H9 (cell line): ENCODE data around the gene FOXQ1. TPM values are rescaled to one million over a fixed set of nuclear protein-coding genes. Genes with fewer than 3 reads are reported as not detected.

Experiments used
- DNase-seq: peaks from one replicate; pipeline ENCODE4 v3.0.0-alpha.2; 2017
- H2AFZ ChIP-seq: one replicate; pipeline ENCODE4 v1.6.1; 2013; ENCODE audit warnings: mild to moderate bottlenecking, low read length, control low read depth, moderate library complexity
- H2AK5ac ChIP-seq: 2 replicates; pipeline ENCODE4 v1.6.1; 2013; ENCODE audit warnings: low read length, control low read depth, mixed read lengths; ENCODE audit not compliant: insufficient read length
- H2BK120ac ChIP-seq: one replicate; pipeline ENCODE4 v1.6.1; 2013; ENCODE audit warnings: low read depth, mild to moderate bottlenecking, low read length, control low read depth, inconsistent platforms; ENCODE audit not compliant: poor library complexity, severe bottlenecking
- H2BK12ac ChIP-seq: 2 replicates; pipeline ENCODE4 v1.6.1; 2013; ENCODE audit warnings: low read length, control low read depth, mixed read lengths, low read depth; ENCODE audit not compliant: insufficient read length
- H2BK15ac ChIP-seq: 2 replicates; pipeline ENCODE4 v1.6.1; 2013; ENCODE audit warnings: low read depth, low read length, control low read depth
- H2BK20ac ChIP-seq: one replicate; pipeline ENCODE4 v1.6.1; 2013; ENCODE audit warnings: low read depth, mild to moderate bottlenecking, low read length, control low read depth, inconsistent platforms; ENCODE audit not compliant: poor library complexity, severe bottlenecking
- H2BK5ac ChIP-seq: 2 replicates; pipeline ENCODE4 v1.6.1; 2013; ENCODE audit warnings: low read length, control low read depth, mixed read lengths; ENCODE audit not compliant: insufficient read length
- H3K14ac ChIP-seq: 2 replicates; pipeline ENCODE4 v1.6.1; 2013; ENCODE audit warnings: low read length, control low read depth; ENCODE audit not compliant: insufficient read depth
- H3K18ac ChIP-seq: 2 replicates; pipeline ENCODE4 v1.6.1; 2013; ENCODE audit warnings: low read depth, mild to moderate bottlenecking, mixed read lengths, low read length, control low read depth; ENCODE audit not compliant: insufficient read length
- H3K23ac ChIP-seq: 2 replicates; pipeline ENCODE4 v1.6.1; 2013; ENCODE audit warnings: low read length, control low read depth, mixed read lengths, low read depth; ENCODE audit not compliant: insufficient read length
- H3K23me2 ChIP-seq: 2 replicates; pipeline ENCODE4 v1.6.1; 2013; ENCODE audit warnings: low read depth, mild to moderate bottlenecking, mixed read lengths, low read length, control low read depth; ENCODE audit not compliant: insufficient read length, poor library complexity, severe bottlenecking
- H3K27ac ChIP-seq: 2 replicates; pipeline ENCODE4 v1.5.1; 2013; ENCODE audit warnings: low read length, control low read depth, mixed read lengths, low read depth; ENCODE audit not compliant: insufficient read length
- H3K27me3 ChIP-seq: 2 replicates; pipeline ENCODE4 v1.6.1; 2013; ENCODE audit warnings: low read length, control low read depth, inconsistent platforms; ENCODE audit not compliant: insufficient read depth
- H3K4ac ChIP-seq: 2 replicates; pipeline ENCODE4 v1.6.1; 2013; ENCODE audit warnings: low read depth, mild to moderate bottlenecking, control low read depth, inconsistent platforms, low read length, moderate library complexity
- H3K4me1 ChIP-seq: 2 replicates; pipeline ENCODE4 v1.6.1; 2013; ENCODE audit warnings: low read length, control low read depth, inconsistent platforms; ENCODE audit not compliant: insufficient read depth
- H3K4me2 ChIP-seq: 2 replicates; pipeline ENCODE4 v1.6.1; 2013; ENCODE audit warnings: low read length, control low read depth, mixed read lengths; ENCODE audit not compliant: insufficient read length, insufficient read depth
- H3K56ac ChIP-seq: 2 replicates; pipeline ENCODE4 v1.6.1; 2013; ENCODE audit warnings: low read depth, mild to moderate bottlenecking, mixed read lengths, low read length, control low read depth; ENCODE audit not compliant: insufficient read length
- H3K79me1 ChIP-seq: 2 replicates; pipeline ENCODE4 v1.6.1; 2013; ENCODE audit warnings: low read depth, mild to moderate bottlenecking, moderate library complexity, low read length, control low read depth, inconsistent platforms; ENCODE audit not compliant: insufficient read depth, poor library complexity, severe bottlenecking
- H3K79me2 ChIP-seq: 2 replicates; pipeline ENCODE4 v1.6.1; 2013; ENCODE audit warnings: low read length, control low read depth, inconsistent platforms; ENCODE audit not compliant: insufficient read depth
- H3K9ac ChIP-seq: 2 replicates; pipeline ENCODE4 v1.6.1; 2013; ENCODE audit warnings: low read length, control low read depth, mixed read lengths; ENCODE audit not compliant: insufficient read length; ENCODE audit errors: extremely low read depth
- H3K9me3 ChIP-seq: one replicate; pipeline ENCODE4 v1.6.1; 2013; ENCODE audit warnings: low read depth, low read length, inconsistent platforms; ENCODE audit not compliant: control insufficient read depth
- H3T11ph ChIP-seq: one replicate; pipeline ENCODE4 v1.6.1; 2013; ENCODE audit warnings: mild to moderate bottlenecking, low read length, control low read depth, inconsistent platforms
- H4K20me1 ChIP-seq: one replicate; pipeline ENCODE4 v1.6.1; 2013; ENCODE audit not compliant: control insufficient read depth, insufficient read length, insufficient read depth
- H4K5ac ChIP-seq: 2 replicates; pipeline ENCODE4 v1.6.1; 2013; ENCODE audit warnings: low read depth, mild to moderate bottlenecking, mixed read lengths, low read length, control low read depth; ENCODE audit not compliant: insufficient read length
- H4K8ac ChIP-seq: replicated peaks from 2 replicates; pipeline ENCODE4 v1.6.1; 2013; ENCODE audit warnings: low read length, control low read depth, mixed read lengths, low read depth; ENCODE audit not compliant: insufficient read length
- H4K91ac ChIP-seq: 2 replicates; pipeline ENCODE4 v1.6.1; 2013; ENCODE audit warnings: low read depth, mild to moderate bottlenecking, moderate library complexity, mixed read lengths, low read length, control low read depth; ENCODE audit not compliant: insufficient read length
- H3K27ac Mint-ChIP-seq, 3 experiments: 2 replicates in 2 of 3; 3 replicates in 1 of 3; pipeline ENCODE4 v1.8.0; 2020 to 2021; ENCODE audit warnings: mixed read lengths in 3 of 3, mild to moderate bottlenecking in 1 of 3, moderate library complexity in 1 of 3
- H3K27me3 Mint-ChIP-seq: 2 replicates; pipeline ENCODE4 v1.8.0; 2021; ENCODE audit warnings: low read depth, mild to moderate bottlenecking, moderate library complexity, mixed read lengths
- H3K36me3 Mint-ChIP-seq, 3 experiments: 2 replicates in 2 of 3; 3 replicates in 1 of 3; pipeline ENCODE4 v1.8.0; 2020 to 2021; ENCODE audit warnings: low read depth in 3 of 3, mixed read lengths in 3 of 3; ENCODE audit not compliant: insufficient read depth in 1 of 3
- H3K4me1 Mint-ChIP-seq, 2 experiments: 2 replicates each; pipeline ENCODE4 v1.8.0; 2020; ENCODE audit warnings: mixed read lengths in 2 of 2
- H3K4me3 Mint-ChIP-seq, 2 experiments: 2 replicates in 1 of 2; 3 replicates in 1 of 2; pipeline ENCODE4 v1.8.0; 2020 to 2021; ENCODE audit warnings: mild to moderate bottlenecking in 2 of 2, mixed read lengths in 2 of 2, moderate library complexity in 1 of 2
- H3K9me3 Mint-ChIP-seq, 2 experiments: 2 replicates in 1 of 2; 3 replicates in 1 of 2; pipeline ENCODE4 v1.8.0; 2020; ENCODE audit warnings: mild to moderate bottlenecking in 2 of 2, mixed read lengths in 2 of 2, moderate library complexity in 1 of 2
- CTCF ChIP-seq: fragments of 200-600 bp; sonication (generic); conservative IDR thresholded peaks from 3 replicates; pipeline ENCODE4 v1.8.0; 2021; ENCODE audit warnings: antibody characterized with exemption, mild to moderate bottlenecking
- WGBS: extraction: QIAGEN DNeasy Blood & Tissue Kit; methylation state at CpG from one replicate; pipeline ENCODE4 v1.1.7; 2013; ENCODE audit warnings: missing lambda C conversion rate, low lambda C conversion rate, mixed read lengths; ENCODE audit not compliant: insufficient read length; ENCODE audit errors: extremely low coverage; 5-methylcytosine and 5-hydroxymethylcytosine counted together
- total RNA-seq: library from RNA; stranded (reverse); gene quantifications from 2 replicates; pipeline ENCODE4 v1.2.1, GENCODE V29; 2021

FOXQ1 gene
- total RNA-seq, 1 experiment from 2014 or later, result 0.15 TPM

DNA sequence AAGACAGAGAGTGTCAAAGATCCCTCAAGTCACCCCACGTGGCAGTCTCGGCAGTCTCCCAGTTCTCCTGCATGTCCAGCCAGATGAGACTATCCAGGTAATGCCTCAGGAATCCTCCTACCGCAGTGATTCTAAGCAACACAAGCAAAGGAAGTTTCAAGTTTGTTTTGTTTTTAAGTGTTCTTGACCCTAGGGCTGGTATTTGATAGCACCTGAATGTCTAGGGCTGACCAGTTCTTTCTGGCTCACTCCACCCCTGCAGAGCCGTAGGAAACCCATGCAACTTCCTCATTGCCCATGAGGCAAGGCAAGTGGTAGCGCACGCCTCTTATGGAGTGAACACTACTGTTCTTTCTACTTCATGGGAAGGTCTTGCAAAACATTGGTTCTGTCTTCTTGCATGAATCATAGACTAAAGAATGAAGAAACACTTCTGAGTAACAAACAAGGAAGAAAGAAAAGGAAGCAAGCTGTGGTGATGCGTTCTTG lies 24.8 kb upstream of the FOXQ1 start:
- Histone ChIP-seq H2BK15ac (no peak overlapping the region), H3K4me1 (peaks cover 4% of the 10 kb centered on the region; the same call in 1 of the 2 replicates), H4K5ac (no peak overlapping the region), H2BK120ac (no peak overlapping the region), H3K27me3 (no peaks in the 10 kb centered on the region), H3K4me2 (no peak overlapping the region), H2AFZ (no peak overlapping the region), H3K14ac (no peak overlapping the region), H2AK5ac (no peak overlapping the region), H3K4ac (no peak overlapping the region), H4K91ac (no peak overlapping the region), H3K79me2 (no peaks in the 10 kb centered on the region), H3K9me3 (no peaks in the 10 kb centered on the region), H3K79me1 (no peaks in the 10 kb centered on the region), H3K56ac (no peak overlapping the region), H3K9ac (no peak overlapping the region), H3K23ac (no peak overlapping the region), H3K23me2 (no peaks in the 10 kb centered on the region), H3K18ac (no peak overlapping the region), H4K20me1 (no peaks in the 10 kb centered on the region), H2BK20ac (no peak overlapping the region), H4K8ac (no peak overlapping the region), H3T11ph (no peak overlapping the region), H2BK5ac (no peak overlapping the region), H3K27ac (no peak overlapping the region), H2BK12ac (no peak overlapping the region)
- Mint-ChIP-seq H3K4me3 (no peak overlapping the region), H3K9me3 (no peaks in the 10 kb centered on the region; a peak in 1 of 5 replicates), H3K27ac (no peak overlapping the region), H3K4me1 (peaks cover 2 to 9% of the 10 kb centered on the region in 2 experiments; a peak in 2 of 4 replicates), H3K27me3 (peaks cover 13% of the 10 kb centered on the region), H3K36me3 (no peaks in the 10 kb centered on the region; a peak in 1 of 7 replicates)
- DNase-seq, result no peak
- TF ChIP-seq CTCF, result no peak
- no CpG with 5 or more reads among the region's 7 CpGs for WGBS
